Fibroblast of lung (primary cell): ENCODE measurements around the gene CCDC6. TPM values are rescaled to one million over a fixed set of nuclear protein-coding genes. Genes with fewer than 3 reads are reported as not detected.

ENCODE experiments used
- DNase-seq, 2 donors: peaks; one replicate each; pipeline versions ENCODE4 v3.0.0 to v3.0.0-alpha.2; 2010; ENCODE audit warnings: low read depth in 2 of 2
- H2AFZ ChIP-seq: 2 replicates; pipeline ENCODE4 v1.5.1; 2012; ENCODE audit warnings: low read length, control low read depth, inconsistent platforms
- H3K27ac ChIP-seq: 2 replicates; pipeline ENCODE4 v1.5.1; 2011; ENCODE audit warnings: low read length, control low read depth; ENCODE audit not compliant: insufficient read depth
- H3K27me3 ChIP-seq: 2 replicates; pipeline ENCODE4 v1.5.1; 2011; ENCODE audit warnings: mild to moderate bottlenecking, low read length; ENCODE audit not compliant: control insufficient read depth, insufficient read depth
- H3K36me3 ChIP-seq: 2 replicates; pipeline ENCODE4 v1.5.1; 2011; ENCODE audit warnings: low read length; ENCODE audit not compliant: control insufficient read depth, insufficient read depth
- H3K4me1 ChIP-seq: 2 replicates; pipeline ENCODE4 v1.5.1; 2011; ENCODE audit warnings: low read length; ENCODE audit not compliant: control insufficient read depth, insufficient read depth; ENCODE audit errors: extremely low read depth
- H3K4me2 ChIP-seq: 2 replicates; pipeline ENCODE4 v1.5.1; 2011; ENCODE audit warnings: low read length, control low read depth; ENCODE audit not compliant: insufficient read depth; ENCODE audit errors: extremely low read depth
- H3K4me3 ChIP-seq, 4 experiments: fragments of 200-600 bp in 1 of 4; sonication (generic) in 1 of 4; replicated peaks in 1 of 4; 2 replicates each; pipeline ENCODE4 v1.5.1; 2011 to 2016; ENCODE audit warnings: low read length in 4 of 4, low read depth in 3 of 4, mild to moderate bottlenecking in 3 of 4, control low read depth in 2 of 4, inconsistent platforms in 1 of 4, mixed read lengths in 1 of 4; ENCODE audit not compliant: insufficient read depth in 1 of 4; ENCODE audit errors: control extremely low read depth in 1 of 4
- H3K79me2 ChIP-seq: 2 replicates; pipeline ENCODE4 v1.5.1; 2012; ENCODE audit warnings: mild to moderate bottlenecking, low read length, inconsistent platforms; ENCODE audit not compliant: control insufficient read depth, insufficient read depth
- H3K9ac ChIP-seq: 2 replicates; pipeline ENCODE4 v1.5.1; 2011; ENCODE audit warnings: mild to moderate bottlenecking, low read length, control low read depth; ENCODE audit not compliant: insufficient read depth
- H3K9me3 ChIP-seq: 2 replicates; pipeline ENCODE4 v1.5.1; 2012; ENCODE audit warnings: low read depth, low read length; ENCODE audit not compliant: control insufficient read depth, insufficient read depth
- H4K20me1 ChIP-seq: 2 replicates; pipeline ENCODE4 v1.5.1; 2011; ENCODE audit warnings: low read length; ENCODE audit not compliant: control insufficient read depth, insufficient read depth; ENCODE audit errors: extremely low read depth
- EZH2 ChIP-seq: IDR thresholded peaks from 2 replicates; pipeline ENCODE4 v1.5.1; 2012; ENCODE audit warnings: low read length, control low read depth, mild to moderate bottlenecking; ENCODE audit errors: missing control alignments
- polyA plus RNA-seq, 2 donors: library from polyadenylated mRNA; depleted of rRNA in 1 of 2; stranded (reverse) in 1 of 2; unstranded in 1 of 2; fragments of >200 nt; gene quantifications; 2 replicates each; pipeline ENCODE4 v1.2.1, GENCODE V29; 2011 to 2012; ENCODE audit warnings: missing spikeins in 1 of 2
- total RNA-seq: library from RNA; depleted of rRNA; stranded (reverse); fragments of >200 nt; gene quantifications from 2 replicates; pipeline ENCODE4 v1.2.1, GENCODE V29; 2014
- TF ChIP-seq, protein P1 (sequence below), 2 donors: IDR thresholded peaks in 1 of 2; conservative IDR thresholded peaks in 1 of 2; 1 replicate in 1 of 2; 2 replicates in 1 of 2; pipeline ENCODE4 v1.5.1; 2011 to 2012; ENCODE audit warnings: low read length in 2 of 2, control low read depth in 1 of 2, inconsistent platforms in 1 of 2, low read depth in 1 of 2, mild to moderate bottlenecking in 1 of 2

CCDC6 gene
- total and polyA plus RNA-seq, 2 donors (not counting 1 experiment from before 2014, with no cell fraction given): 35.5 to 51.2 TPM

DNA sequence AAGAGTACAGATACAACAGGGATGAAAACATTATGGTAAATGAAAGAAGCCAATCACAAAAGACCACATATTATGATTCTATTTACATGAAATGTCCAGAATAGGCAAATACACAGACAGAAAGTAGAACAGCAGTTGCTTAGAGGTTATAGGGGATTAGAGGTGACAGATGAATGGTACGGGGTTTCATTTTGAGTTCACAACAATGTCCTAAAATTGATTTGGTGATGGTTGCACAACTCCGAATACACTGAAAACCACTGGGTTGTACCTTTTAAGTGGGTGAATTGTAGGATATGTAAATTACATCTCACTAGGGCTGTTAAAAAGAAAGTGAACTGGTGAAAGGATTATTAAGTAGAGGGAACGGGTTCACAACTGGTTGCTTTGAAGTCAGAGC lies 76.8 kb downstream of the CCDC6 start:
- no peaks in the 10 kb centered on the region for H3K27me3 ChIP-seq
- H3K4me3 ChIP-seq: no peak overlapping the region
- H3K9ac ChIP-seq: no peak overlapping the region
- no peaks in the 10 kb centered on the region for H3K9me3 ChIP-seq
- H3K36me3 ChIP-seq: peaks cover 2% of the 10 kb centered on the region
- no peak overlapping the region for H2AFZ ChIP-seq
- H3K4me1 ChIP-seq: no peaks in the 10 kb centered on the region
- no peak for TF ChIP-seq EZH2
- H3K79me2 ChIP-seq: no peaks in the 10 kb centered on the region
- no peak for DNase-seq
- H3K27ac ChIP-seq: no peak overlapping the region
- H4K20me1 ChIP-seq: peaks cover 3% of the 10 kb centered on the region
- H3K4me2 ChIP-seq: no peak overlapping the region

DNA sequence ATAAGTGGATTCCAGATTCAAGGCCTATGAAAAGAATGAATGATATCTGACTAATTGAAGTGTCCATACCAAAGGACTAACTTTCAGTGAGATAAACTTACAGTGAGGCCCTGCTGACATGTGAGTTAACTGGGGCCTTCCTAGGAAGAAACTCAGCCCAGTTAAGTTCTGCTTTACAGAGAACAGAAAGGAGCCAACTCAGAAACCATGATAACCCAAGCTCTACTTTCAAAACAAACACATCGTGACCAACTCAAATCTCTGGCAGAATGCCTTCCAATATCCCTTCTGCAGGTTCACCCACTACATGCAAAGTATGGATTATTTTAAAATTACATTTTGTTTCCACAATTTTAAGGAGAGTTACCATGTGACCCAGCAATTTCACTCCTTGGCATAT lies 77.3 kb downstream of the CCDC6 start:
- Histone ChIP-seq H4K20me1 (peaks cover 3% of the 10 kb centered on the region), H3K9me3 (no peaks in the 10 kb centered on the region), H3K27me3 (no peaks in the 10 kb centered on the region), H3K79me2 (no peaks in the 10 kb centered on the region), H3K4me3 (no peak overlapping the region), H3K27ac (no peak overlapping the region), H3K4me2 (no peak overlapping the region), H3K36me3 (peaks cover 2% of the 10 kb centered on the region), H2AFZ (no peak overlapping the region), H3K4me1 (no peaks in the 10 kb centered on the region), H3K9ac (no peak overlapping the region)
- TF ChIP-seq, protein P1, sequence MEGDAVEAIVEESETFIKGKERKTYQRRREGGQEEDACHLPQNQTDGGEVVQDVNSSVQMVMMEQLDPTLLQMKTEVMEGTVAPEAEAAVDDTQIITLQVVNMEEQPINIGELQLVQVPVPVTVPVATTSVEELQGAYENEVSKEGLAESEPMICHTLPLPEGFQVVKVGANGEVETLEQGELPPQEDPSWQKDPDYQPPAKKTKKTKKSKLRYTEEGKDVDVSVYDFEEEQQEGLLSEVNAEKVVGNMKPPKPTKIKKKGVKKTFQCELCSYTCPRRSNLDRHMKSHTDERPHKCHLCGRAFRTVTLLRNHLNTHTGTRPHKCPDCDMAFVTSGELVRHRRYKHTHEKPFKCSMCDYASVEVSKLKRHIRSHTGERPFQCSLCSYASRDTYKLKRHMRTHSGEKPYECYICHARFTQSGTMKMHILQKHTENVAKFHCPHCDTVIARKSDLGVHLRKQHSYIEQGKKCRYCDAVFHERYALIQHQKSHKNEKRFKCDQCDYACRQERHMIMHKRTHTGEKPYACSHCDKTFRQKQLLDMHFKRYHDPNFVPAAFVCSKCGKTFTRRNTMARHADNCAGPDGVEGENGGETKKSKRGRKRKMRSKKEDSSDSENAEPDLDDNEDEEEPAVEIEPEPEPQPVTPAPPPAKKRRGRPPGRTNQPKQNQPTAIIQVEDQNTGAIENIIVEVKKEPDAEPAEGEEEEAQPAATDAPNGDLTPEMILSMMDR (conservative IDR thresholded peaks at IDR 0.05 in 1 of 2, IDR thresholded peaks at IDR 0.05 in 1 of 2; ENCODE audit: low read depth in 1 of 2, low read length in 2 of 2): no peak
- no peak for TF ChIP-seq EZH2
- DNase-seq: no peak

DNA sequence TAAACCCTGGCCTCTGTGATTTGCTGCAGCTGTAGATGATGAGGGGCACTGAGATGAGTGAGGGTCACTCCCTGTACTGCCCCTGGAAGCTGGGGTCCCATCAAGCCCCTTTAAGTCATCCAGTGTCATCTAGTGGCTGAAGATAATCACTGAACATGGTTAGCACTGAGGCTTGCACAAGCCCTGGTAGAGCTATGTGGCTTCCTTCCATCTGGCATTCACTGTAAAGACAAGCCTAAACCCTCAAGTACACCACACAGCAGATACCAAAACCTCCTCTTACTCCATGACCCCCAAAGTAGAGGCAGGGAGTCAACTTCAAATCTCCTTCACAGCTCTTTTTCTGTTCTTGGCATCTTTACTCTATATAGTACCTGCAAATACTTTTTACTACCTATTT lies 80.4 kb downstream of the CCDC6 start:
- Histone ChIP-seq H3K9me3 (no peaks in the 10 kb centered on the region), H3K9ac (no peak overlapping the region), H3K27me3 (no peaks in the 10 kb centered on the region), H3K27ac (no peak overlapping the region), H3K4me2 (no peak overlapping the region), H4K20me1 (peaks cover 2% of the 10 kb centered on the region), H3K4me1 (no peaks in the 10 kb centered on the region), H3K36me3 (peaks cover 2% of the 10 kb centered on the region), H3K79me2 (no peaks in the 10 kb centered on the region), H3K4me3 (no peak overlapping the region), H2AFZ (no peak overlapping the region)
- TF ChIP-seq EZH2: no peak
- TF ChIP-seq, protein P1 (conservative IDR thresholded peaks at IDR 0.05 in 1 of 2, IDR thresholded peaks at IDR 0.05 in 1 of 2; ENCODE audit: low read depth in 1 of 2, low read length in 2 of 2): no peak
- DNase-seq: peak in 1 of 2 donors; percentile 26
